H1 (cell line): ENCODE data around the gene KCNH4.

Experiments used
- CHD2 ChIP-seq: IDR thresholded peaks from 2 replicates; pipeline ENCODE4 v1.6.1; 2012; ENCODE audit warnings: low read length, improper control_type of control experiment
- CTCF ChIP-seq, 3 experiments: IDR thresholded peaks; 1 replicate in 2 of 3; 2 replicates in 1 of 3; pipeline versions ENCODE4 v1.5.1 to v1.6.1; 2011; ENCODE audit warnings: low read length in 3 of 3, mild to moderate bottlenecking in 3 of 3, inconsistent platforms in 2 of 3, low read depth in 1 of 3, moderate library complexity in 1 of 3; ENCODE audit not compliant: insufficient read depth in 1 of 3; ENCODE audit errors: control extremely low read depth in 1 of 3
- POLR2A ChIP-seq, 2 experiments: IDR thresholded peaks; 1 replicate in 1 of 2; 2 replicates in 1 of 2; pipeline ENCODE4 v1.6.1; 2011; ENCODE audit warnings: low read depth in 2 of 2, low read length in 2 of 2, mild to moderate bottlenecking in 2 of 2; ENCODE audit errors: control extremely low read depth in 1 of 2
- POLR2AphosphoS5 ChIP-seq: IDR thresholded peaks from 2 replicates; pipeline ENCODE4 v1.6.1; 2011; ENCODE audit warnings: low read depth, low read length
- TF ChIP-seq, protein P1 (sequence below): IDR thresholded peaks from 2 replicates; pipeline ENCODE4 v1.6.1; 2011; ENCODE audit warnings: low read length, improper control_type of control experiment

- no peak for TF ChIP-seq POLR2AphosphoS5
- TF ChIP-seq, protein P1, sequence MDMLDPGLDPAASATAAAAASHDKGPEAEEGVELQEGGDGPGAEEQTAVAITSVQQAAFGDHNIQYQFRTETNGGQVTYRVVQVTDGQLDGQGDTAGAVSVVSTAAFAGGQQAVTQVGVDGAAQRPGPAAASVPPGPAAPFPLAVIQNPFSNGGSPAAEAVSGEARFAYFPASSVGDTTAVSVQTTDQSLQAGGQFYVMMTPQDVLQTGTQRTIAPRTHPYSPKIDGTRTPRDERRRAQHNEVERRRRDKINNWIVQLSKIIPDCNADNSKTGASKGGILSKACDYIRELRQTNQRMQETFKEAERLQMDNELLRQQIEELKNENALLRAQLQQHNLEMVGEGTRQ: no peak
- TF ChIP-seq POLR2A (IDR thresholded peaks at IDR 0.05; ENCODE audit: control extremely low read depth in 1 of 2, low read depth in 2 of 2, low read length in 2 of 2): no peak
- no peak for TF ChIP-seq CHD2
- no peak for TF ChIP-seq CTCF (IDR thresholded peaks at IDR 0.05; ENCODE audit: control extremely low read depth in 1 of 3, insufficient read depth in 1 of 3, low read depth in 1 of 3, low read length in 3 of 3)
Observed at GRCh38 chr17:42118126-42118510, 62.8 kb downstream of the KCNH4 start.
